Cardiac muscle cell (in vitro differentiated cells and primary cell): ENCODE data around the gene TMC2. TPM values are rescaled to one million over a fixed set of nuclear protein-coding genes. Genes with fewer than 3 reads are reported as not detected.

Source experiments
- DNase-seq, 2 donors: peaks; one replicate each; pipeline versions ENCODE4 v3.0.0 to v3.0.0-alpha.2; 2010 to 2017; ENCODE audit warnings: low read depth in 1 of 2, low spot score in 1 of 2
- H3K27ac ChIP-seq: fragments of 200-600 bp; sonication (generic); 2 replicates; pipeline ENCODE4 v1.5.1; 2016
- H3K27me3 ChIP-seq: fragments of 200-600 bp; sonication (generic); 2 replicates; pipeline ENCODE4 v1.6.0; 2016; ENCODE audit warnings: control low read depth
- H3K36me3 ChIP-seq: fragments of 200-600 bp; sonication (generic); 2 replicates; pipeline ENCODE4 v1.5.1; 2016; ENCODE audit warnings: control low read depth
- H3K4me1 ChIP-seq: fragments of 200-600 bp; sonication (generic); 2 replicates; pipeline ENCODE4 v1.8.1; 2017; ENCODE audit warnings: low read depth, mild to moderate bottlenecking, mixed run types
- H3K4me3 ChIP-seq: fragments of 200-600 bp; sonication (generic); 2 replicates; pipeline ENCODE4 v1.5.1; 2016; ENCODE audit warnings: mild to moderate bottlenecking
- H3K9me3 ChIP-seq: fragments of 200-600 bp; sonication (generic); 2 replicates; pipeline ENCODE4 v1.5.1; 2017; ENCODE audit warnings: low read depth, mild to moderate bottlenecking, control low read depth
- polyA plus RNA-seq: library from polyadenylated mRNA; unstranded; fragments of >200 nt; fragmentation: Nextera tagmentation; extraction: Ambion mirVana; gene quantifications from 2 replicates; pipeline ENCODE4 v1.2.1, GENCODE V29; 2016
- total RNA-seq: library from RNA; depleted of rRNA; stranded (reverse); fragments of >200 nt; gene quantifications from 2 replicates; pipeline ENCODE4 v1.2.3, GENCODE V29; 2016
- TF ChIP-seq, protein P1 (sequence below): IDR thresholded peaks from 2 replicates; pipeline ENCODE4 v1.5.1; 2012; ENCODE audit warnings: low read depth, mild to moderate bottlenecking, low read length

Gene TMC2
- total and polyA plus RNA-seq, 2 experiments from 2014 or later = not detected

DNA sequence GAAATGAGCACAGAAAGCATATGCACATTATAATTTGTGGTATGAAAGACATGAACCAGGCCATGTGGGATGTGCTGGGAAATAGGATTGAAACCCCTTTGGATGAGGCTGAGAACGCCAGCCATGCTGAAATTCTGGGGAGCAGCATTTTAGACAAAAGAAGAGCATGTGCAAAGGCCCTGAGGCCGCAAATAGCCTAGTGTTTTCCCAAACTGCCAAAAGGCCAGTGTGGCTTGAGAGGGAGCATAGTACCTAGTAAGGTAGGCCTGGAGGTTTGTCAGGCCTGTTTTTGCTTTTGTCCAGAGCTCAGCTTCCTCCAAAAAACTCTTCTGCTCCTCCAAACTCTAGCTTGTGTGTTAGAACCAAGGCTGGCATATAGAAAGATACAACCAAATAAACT, 58.7 kb downstream of the TMC2 start:
- Histone ChIP-seq H3K9me3 (no peaks in the 10 kb centered on the region), H3K36me3 (no peaks in the 10 kb centered on the region), H3K27ac (no peak overlapping the region), H3K4me1 (no peaks in the 10 kb centered on the region), H3K4me3 (no peak overlapping the region), H3K27me3 (no peaks in the 10 kb centered on the region)
- no peak for DNase-seq
- TF ChIP-seq, protein P1, sequence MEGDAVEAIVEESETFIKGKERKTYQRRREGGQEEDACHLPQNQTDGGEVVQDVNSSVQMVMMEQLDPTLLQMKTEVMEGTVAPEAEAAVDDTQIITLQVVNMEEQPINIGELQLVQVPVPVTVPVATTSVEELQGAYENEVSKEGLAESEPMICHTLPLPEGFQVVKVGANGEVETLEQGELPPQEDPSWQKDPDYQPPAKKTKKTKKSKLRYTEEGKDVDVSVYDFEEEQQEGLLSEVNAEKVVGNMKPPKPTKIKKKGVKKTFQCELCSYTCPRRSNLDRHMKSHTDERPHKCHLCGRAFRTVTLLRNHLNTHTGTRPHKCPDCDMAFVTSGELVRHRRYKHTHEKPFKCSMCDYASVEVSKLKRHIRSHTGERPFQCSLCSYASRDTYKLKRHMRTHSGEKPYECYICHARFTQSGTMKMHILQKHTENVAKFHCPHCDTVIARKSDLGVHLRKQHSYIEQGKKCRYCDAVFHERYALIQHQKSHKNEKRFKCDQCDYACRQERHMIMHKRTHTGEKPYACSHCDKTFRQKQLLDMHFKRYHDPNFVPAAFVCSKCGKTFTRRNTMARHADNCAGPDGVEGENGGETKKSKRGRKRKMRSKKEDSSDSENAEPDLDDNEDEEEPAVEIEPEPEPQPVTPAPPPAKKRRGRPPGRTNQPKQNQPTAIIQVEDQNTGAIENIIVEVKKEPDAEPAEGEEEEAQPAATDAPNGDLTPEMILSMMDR = no peak

DNA sequence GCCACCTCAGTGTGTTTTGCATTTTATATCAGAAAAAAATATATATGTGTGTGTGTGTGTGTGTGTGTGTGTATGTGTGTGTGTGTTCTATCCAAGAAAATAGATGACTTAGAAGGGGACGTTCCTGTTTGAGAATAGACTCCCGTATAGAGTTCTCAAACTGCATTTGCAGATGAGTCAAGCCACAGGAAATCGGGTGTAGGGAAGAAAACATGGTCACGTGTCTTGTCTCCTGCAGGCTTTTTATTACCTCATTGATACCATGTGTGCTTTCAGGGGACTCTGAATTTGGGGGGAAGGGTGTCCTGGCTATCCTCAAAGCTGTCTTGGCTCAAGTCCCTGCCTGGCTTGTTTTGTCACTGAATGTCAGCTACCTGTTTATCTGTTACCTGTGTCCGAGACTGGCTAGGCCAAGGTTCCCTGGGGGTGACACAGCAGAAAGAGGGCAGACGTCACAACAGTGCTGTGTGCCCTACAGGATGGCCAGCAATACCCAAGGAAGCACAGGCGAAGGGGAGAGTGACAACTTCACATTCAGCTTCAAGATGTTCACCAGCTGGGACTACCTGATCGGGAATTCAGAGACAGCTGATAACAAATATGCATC, 60.4 kb downstream of the TMC2 start:
- peak in 1 of 2 donors; percentile 15 for DNase-seq
- H3K4me3 ChIP-seq = no peak overlapping the region
- H3K36me3 ChIP-seq = no peaks in the 10 kb centered on the region
- TF ChIP-seq, protein P1 = no peak
- no peak overlapping the region for H3K27ac ChIP-seq
- no peaks in the 10 kb centered on the region for H3K9me3 ChIP-seq
- H3K4me1 ChIP-seq = no peaks in the 10 kb centered on the region
- H3K27me3 ChIP-seq = no peaks in the 10 kb centered on the region

DNA sequence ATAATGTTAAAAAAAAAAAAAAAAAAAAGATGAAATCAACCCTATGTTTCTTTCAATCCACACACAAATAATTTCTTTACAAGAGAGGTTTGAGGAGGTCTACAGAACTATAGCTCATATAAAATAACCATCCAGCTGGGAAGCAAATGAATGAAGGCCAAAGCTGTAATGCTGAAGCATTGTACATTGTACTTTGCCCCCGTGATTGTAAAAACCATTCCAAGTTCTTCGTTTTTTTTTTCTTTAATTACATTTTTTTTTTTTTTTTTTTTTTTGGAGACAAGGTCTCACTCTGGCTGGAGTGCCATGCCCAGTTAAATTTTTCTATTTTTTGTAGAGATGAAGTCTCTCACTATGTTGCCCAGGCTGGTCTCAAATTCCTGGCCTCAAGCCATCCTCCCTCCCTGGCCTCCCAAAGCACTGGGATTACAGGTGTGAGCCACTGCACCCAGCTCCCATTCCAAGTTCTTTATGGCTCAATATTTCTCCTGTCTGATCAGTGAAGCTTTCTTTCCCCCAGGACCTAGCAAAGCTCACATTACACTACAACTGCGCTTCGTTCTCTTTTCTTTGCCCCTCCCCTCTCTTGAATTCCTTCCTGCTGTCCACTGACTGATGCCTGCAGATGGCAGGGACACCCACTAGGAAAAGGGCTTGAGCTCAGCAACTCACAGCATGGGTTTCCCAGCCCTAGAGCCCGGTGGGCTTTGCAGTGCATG, 63.1 kb downstream of the TMC2 start:
- Histone ChIP-seq H3K36me3 (no peaks in the 10 kb centered on the region), H3K9me3 (no peaks in the 10 kb centered on the region), H3K27ac (no peak overlapping the region), H3K4me3 (no peak overlapping the region), H3K4me1 (no peaks in the 10 kb centered on the region), H3K27me3 (no peaks in the 10 kb centered on the region)
- TF ChIP-seq, protein P1 = no peak
- DNase-seq = peak; percentile 3 to 57

DNA sequence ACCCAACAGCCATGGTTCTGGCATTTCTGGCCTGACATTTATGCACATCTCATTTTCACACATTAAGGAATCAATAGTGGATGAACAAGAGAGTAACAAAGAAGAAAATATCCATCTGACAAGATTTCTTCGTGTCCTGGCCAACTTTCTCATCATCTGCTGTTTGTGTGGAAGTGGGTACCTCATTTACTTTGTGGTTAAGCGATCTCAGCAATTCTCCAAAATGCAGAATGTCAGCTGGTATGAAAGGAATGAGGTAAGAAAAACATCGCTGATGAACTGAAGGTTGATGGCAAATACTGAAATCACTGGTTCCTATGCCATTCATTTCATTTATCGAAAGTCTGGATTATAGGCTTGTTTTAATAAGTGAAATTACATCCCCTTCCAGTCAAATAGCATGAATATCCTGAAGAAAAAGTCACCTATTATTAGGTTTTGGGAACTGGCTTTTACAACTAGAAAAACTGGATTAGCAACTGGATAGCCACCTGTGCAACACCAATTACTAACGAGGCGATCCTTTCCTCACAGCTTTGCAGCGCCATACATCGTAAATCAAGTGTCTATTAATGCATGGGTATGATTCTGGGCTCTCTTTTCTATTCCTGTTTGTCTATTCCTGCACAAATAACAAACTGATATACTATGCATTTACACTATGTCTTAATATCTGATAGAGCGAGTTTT, 65.8 kb downstream of the TMC2 start:
- Histone ChIP-seq H3K36me3 (no peaks in the 10 kb centered on the region), H3K27me3 (no peaks in the 10 kb centered on the region), H3K27ac (no peak overlapping the region), H3K9me3 (no peaks in the 10 kb centered on the region), H3K4me3 (no peak overlapping the region), H3K4me1 (no peaks in the 10 kb centered on the region)
- no peak for DNase-seq
- TF ChIP-seq, protein P1 = no peak

DNA sequence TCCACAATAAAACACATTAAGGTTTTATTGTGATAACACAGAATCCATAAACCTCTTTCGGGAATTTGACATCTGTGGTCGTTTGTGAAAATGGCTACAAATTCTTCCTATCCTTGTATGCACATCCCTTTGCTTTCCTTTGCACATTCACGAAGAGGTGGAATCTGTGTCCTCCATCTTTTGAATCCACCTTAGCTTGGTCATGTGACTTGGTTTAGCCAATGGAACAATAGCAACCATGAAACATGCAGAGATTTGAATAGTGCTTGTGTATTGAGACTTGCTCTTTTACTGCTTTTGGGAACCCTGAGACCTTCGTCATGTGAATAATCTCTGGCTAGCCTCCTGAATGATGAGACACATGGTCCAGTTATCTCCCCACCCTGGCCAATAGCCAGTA, 66.4 kb downstream of the TMC2 start:
- TF ChIP-seq, protein P1 = no peak
- Histone ChIP-seq H3K27me3 (no peaks in the 10 kb centered on the region), H3K9me3 (no peaks in the 10 kb centered on the region), H3K4me3 (no peak overlapping the region), H3K36me3 (no peaks in the 10 kb centered on the region), H3K27ac (no peak overlapping the region), H3K4me1 (no peaks in the 10 kb centered on the region)
- DNase-seq = no peak
